ENCODE measurements around the gene VCL. TPM values are rescaled to one million over a fixed set of nuclear protein-coding genes. Genes with fewer than 3 reads are reported as not detected.

VCL gene
- total RNA-seq, 1 donor from 2014 or later = 42.1 TPM

GRCh38 chr10:73992899-73993788 is 4.8 kb upstream of the VCL start:
- no peak for TF ChIP-seq CTCF (IDR thresholded peaks at IDR 0.05; ENCODE audit: partially characterized antibody, unreplicated experiment)
- no peak overlapping the region for H3K4me3 Mint-ChIP-seq (ENCODE audit: unreplicated experiment)
- H3K9me3 Mint-ChIP-seq (ENCODE audit: unreplicated experiment) = peaks cover 3% of the 10 kb centered on the region
- DNase-seq = no peak
- H3K4me1 Mint-ChIP-seq (ENCODE audit: low read depth, unreplicated experiment) = no peaks in the 10 kb centered on the region
- H3K27me3 Mint-ChIP-seq (ENCODE audit: unreplicated experiment) = peaks cover 2% of the 10 kb centered on the region
- H3K27ac Mint-ChIP-seq (ENCODE audit: unreplicated experiment) = no peak overlapping the region
- no peaks in the 10 kb centered on the region for H3K36me3 Mint-ChIP-seq (ENCODE audit: unreplicated experiment)

DNA sequence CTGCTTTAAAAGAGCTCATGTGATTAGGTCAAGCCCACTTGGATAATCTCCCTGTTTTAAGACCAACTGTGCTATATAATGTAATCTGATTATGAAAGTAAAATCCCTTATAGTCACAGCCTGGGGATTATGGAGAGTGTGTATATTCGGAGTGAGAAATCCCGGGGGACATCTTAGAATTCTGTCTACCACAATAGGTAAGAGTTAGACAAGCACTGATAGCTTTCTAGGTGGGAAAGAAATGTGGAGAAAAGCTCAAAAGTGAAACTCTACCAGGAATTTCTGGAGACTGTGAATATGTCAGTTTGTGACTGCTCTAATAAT is 2.9 kb upstream of the VCL start:
- Mint-ChIP-seq H3K27ac (ENCODE audit: unreplicated experiment) (no peak overlapping the region), H3K4me3 (ENCODE audit: unreplicated experiment) (no peak overlapping the region), H3K27me3 (ENCODE audit: unreplicated experiment) (peaks cover 7% of the 10 kb centered on the region), H3K36me3 (ENCODE audit: unreplicated experiment) (no peaks in the 10 kb centered on the region), H3K4me1 (ENCODE audit: low read depth, unreplicated experiment) (peaks cover 7% of the 10 kb centered on the region), H3K9me3 (ENCODE audit: unreplicated experiment) (peaks cover 10% of the 10 kb centered on the region)
- no peak for DNase-seq
- TF ChIP-seq CTCF (IDR thresholded peaks at IDR 0.05; ENCODE audit: partially characterized antibody, unreplicated experiment) = no peak

GRCh38 chr10:73997461-73997786 is 492 bp upstream of the VCL start:
- no peak for TF ChIP-seq CTCF (IDR thresholded peaks at IDR 0.05; ENCODE audit: partially characterized antibody, unreplicated experiment)
- Mint-ChIP-seq H3K4me3 (ENCODE audit: unreplicated experiment) (peak overlapping the region; percentile 95), H3K36me3 (ENCODE audit: unreplicated experiment) (no peaks in the 10 kb centered on the region), H3K4me1 (ENCODE audit: low read depth, unreplicated experiment) (peaks cover 10% of the 10 kb centered on the region), H3K27ac (ENCODE audit: unreplicated experiment) (peak overlapping the region; percentile 97), H3K27me3 (ENCODE audit: unreplicated experiment) (peaks cover 7% of the 10 kb centered on the region), H3K9me3 (ENCODE audit: unreplicated experiment) (peaks cover 10% of the 10 kb centered on the region)
- no peak for DNase-seq

GRCh38 chr10:73998623-73998928 is 660 bp downstream of the VCL start:
- Mint-ChIP-seq H3K9me3 (ENCODE audit: unreplicated experiment) (peaks cover 10% of the 10 kb centered on the region), H3K4me3 (ENCODE audit: unreplicated experiment) (peak overlapping the region; percentile 95)
- DNase-seq = peak; percentile 24

More at GRCh38 chr10:73998623-73998928, 660 bp downstream of the VCL start:
- Mint-ChIP-seq H3K4me1 (ENCODE audit: low read depth, unreplicated experiment) (peaks cover 10% of the 10 kb centered on the region), H3K27me3 (ENCODE audit: unreplicated experiment) (peaks cover 7% of the 10 kb centered on the region), H3K36me3 (ENCODE audit: unreplicated experiment) (no peaks in the 10 kb centered on the region), H3K27ac (ENCODE audit: unreplicated experiment) (peak overlapping the region; percentile 82)
- TF ChIP-seq CTCF (IDR thresholded peaks at IDR 0.05; ENCODE audit: partially characterized antibody, unreplicated experiment) = no peak

All from glutamatergic neuron (in vitro differentiated cells).